ENCODE measurements around the gene FRAS1. TPM values are rescaled to one million over a fixed set of nuclear protein-coding genes. Genes with fewer than 3 reads are reported as not detected.

Gene FRAS1
- total RNA-seq, 2 donors from 2014 or later: 0.07 to 0.10 TPM

- Mint-ChIP-seq H3K36me3 (ENCODE audit: insufficient read depth in 2 of 2) (no peaks in the 10 kb centered on the region), H3K27ac (no peak overlapping the region)
These were observed 453.6 kb downstream of the FRAS1 start for GRCh38 chr4:78510681-78511080.

DNA sequence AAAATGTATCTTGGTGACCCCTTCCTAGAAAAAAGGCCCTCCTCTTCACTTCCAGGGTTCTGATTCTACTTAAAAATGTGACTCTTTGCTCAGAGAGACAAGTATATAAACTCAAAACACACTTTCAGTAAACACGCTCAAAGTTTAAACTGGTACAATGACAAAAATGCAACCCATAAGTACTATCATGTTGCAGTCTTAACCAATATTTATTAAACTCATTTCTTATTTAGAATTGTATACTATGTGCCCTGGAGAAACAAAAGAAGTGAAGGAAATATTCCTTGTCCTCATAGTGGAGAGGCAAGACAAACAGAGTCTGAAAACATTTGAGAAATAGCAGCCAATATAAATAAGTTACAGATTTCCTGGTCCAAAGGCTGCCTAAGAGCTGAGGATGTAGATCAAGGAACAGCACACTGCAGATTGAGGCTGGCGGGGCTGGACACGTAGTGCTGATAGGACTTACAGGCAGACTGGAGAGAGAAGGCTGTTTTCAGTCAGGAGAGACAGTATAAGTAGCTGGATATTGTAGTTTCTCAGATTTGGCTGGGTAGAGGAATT lies 455.3 kb downstream of the FRAS1 start:
- DNase-seq: no peak
- H3K36me3 Mint-ChIP-seq (ENCODE audit: insufficient read depth in 2 of 2): no peaks in the 10 kb centered on the region
- ATAC-seq (replicated peaks in 1 of 2): no peak
- H3K9me3 Mint-ChIP-seq: no peaks in the 10 kb centered on the region
- H3K27me3 Mint-ChIP-seq (ENCODE audit: low read depth): no peaks in the 10 kb centered on the region
- no peak overlapping the region for H3K27ac Mint-ChIP-seq
- H3K4me3 Mint-ChIP-seq: no peak overlapping the region
- H3K4me1 Mint-ChIP-seq (ENCODE audit: low read depth): no peaks in the 10 kb centered on the region

More at GRCh38 chr4:78510681-78511080, 453.6 kb downstream of the FRAS1 start:
- H3K4me1 Mint-ChIP-seq (ENCODE audit: low read depth): no peaks in the 10 kb centered on the region
- ATAC-seq (replicated peaks in 1 of 2) (no peak), DNase-seq (no peak)
- peaks cover 4% of the 10 kb centered on the region for H3K27me3 Mint-ChIP-seq (ENCODE audit: low read depth)
- no peaks in the 10 kb centered on the region for H3K9me3 Mint-ChIP-seq
- no peak overlapping the region for H3K4me3 Mint-ChIP-seq

DNA sequence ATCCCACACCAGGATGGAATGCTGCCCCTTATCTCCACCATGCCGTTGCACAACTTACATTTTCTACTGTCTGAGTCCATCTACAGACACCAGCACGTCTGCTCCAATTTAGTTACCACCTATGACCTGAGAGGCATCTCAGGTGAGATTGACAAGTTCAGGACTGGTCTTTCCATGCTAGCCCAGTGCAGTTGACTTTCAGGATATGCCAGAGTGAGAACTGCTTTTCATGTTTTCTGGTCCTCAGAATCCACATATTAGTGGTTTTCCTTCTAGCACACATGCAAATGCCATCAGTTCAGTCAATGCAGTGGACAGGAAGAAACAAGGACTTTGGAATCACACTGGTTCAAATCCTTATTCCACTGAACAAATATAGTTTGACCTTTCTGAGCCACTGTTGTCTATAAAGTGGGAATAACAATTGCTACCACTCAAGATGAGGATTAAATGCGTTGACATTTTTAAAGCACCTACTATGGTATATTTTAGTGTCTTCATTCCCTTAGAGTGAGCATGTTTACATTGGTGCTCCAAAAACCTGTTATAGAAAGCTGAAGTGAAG lies 456.4 kb downstream of the FRAS1 start:
- no peak overlapping the region for H3K4me3 Mint-ChIP-seq
- DNase-seq: no peak
- ATAC-seq (replicated peaks in 1 of 2): no peak
- no peak overlapping the region for H3K27ac Mint-ChIP-seq
- no peaks in the 10 kb centered on the region for H3K36me3 Mint-ChIP-seq (ENCODE audit: insufficient read depth in 2 of 2)
- no peaks in the 10 kb centered on the region for H3K4me1 Mint-ChIP-seq (ENCODE audit: low read depth)
- no peaks in the 10 kb centered on the region for H3K27me3 Mint-ChIP-seq (ENCODE audit: low read depth)
- no peaks in the 10 kb centered on the region for H3K9me3 Mint-ChIP-seq

DNA sequence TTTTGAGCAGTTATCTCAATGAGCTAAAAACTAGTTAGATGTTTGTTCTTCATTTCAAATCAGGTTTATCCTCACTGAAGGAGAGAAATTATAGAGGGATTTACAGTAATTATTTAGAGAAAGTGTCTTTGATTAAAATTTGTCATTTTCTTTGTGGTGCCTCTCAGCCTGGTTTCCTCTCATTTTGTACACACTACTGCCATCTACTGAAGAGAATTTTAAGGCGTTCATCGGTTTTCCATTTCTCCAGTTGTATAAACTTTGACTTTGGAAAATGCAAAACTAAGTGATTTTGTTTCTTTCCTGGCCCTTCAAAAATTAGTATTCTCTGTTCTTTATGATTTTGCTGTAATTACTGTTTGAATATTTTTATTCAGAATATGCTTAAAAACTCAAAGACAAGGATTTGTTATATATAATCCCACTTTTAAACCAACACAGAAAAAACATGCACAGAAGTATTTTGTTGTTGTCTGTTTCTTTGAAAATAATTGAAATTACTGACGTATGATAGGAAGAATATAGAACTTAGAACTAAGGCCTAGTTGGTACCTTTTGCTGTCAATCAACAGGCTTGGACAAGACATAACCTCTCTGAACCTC lies 460.0 kb downstream of the FRAS1 start:
- ATAC-seq (replicated peaks in 1 of 2) (no peak), DNase-seq (no peak)
- no peak overlapping the region for H3K4me3 Mint-ChIP-seq
- H3K9me3 Mint-ChIP-seq: no peaks in the 10 kb centered on the region
- H3K36me3 Mint-ChIP-seq (ENCODE audit: insufficient read depth in 2 of 2): no peaks in the 10 kb centered on the region
- no peaks in the 10 kb centered on the region for H3K4me1 Mint-ChIP-seq (ENCODE audit: low read depth)
- no peak overlapping the region for H3K27ac Mint-ChIP-seq
- peaks cover 5% of the 10 kb centered on the region for H3K27me3 Mint-ChIP-seq (ENCODE audit: low read depth)

GRCh38 chr4:78518561-78518960 lies 461.4 kb downstream of the FRAS1 start:
- Mint-ChIP-seq H3K4me3 (no peak overlapping the region), H3K36me3 (ENCODE audit: insufficient read depth in 2 of 2) (no peaks in the 10 kb centered on the region), H3K9me3 (no peaks in the 10 kb centered on the region), H3K27ac (no peak overlapping the region), H3K4me1 (ENCODE audit: low read depth) (no peaks in the 10 kb centered on the region), H3K27me3 (ENCODE audit: low read depth) (peaks cover 5% of the 10 kb centered on the region)
- ATAC-seq (replicated peaks in 1 of 2) (no peak), DNase-seq (no peak)

DNA sequence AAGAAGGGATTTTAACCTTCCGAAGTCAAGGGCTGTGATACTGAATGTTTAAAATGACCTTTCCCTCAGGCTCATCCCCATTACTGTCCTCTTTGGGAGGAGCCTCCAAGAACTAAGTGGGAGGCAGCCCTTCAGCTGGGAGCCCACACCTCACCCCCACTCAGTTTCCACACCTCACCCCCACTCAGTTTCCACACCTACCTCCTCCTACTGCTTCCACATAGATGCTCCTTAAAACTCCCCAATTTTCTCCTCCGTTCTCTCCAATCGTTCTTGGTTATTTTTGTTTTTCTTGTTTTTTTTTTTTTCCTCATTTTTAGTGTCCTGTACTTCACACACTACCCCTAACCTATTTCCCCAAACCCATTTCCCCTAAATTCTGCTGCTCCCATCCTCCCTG lies 462.8 kb downstream of the FRAS1 start:
- H3K27ac Mint-ChIP-seq: no peak overlapping the region
- H3K36me3 Mint-ChIP-seq (ENCODE audit: insufficient read depth in 2 of 2): no peaks in the 10 kb centered on the region
- DNase-seq (no peak), ATAC-seq (replicated peaks in 1 of 2) (no peak)
- H3K9me3 Mint-ChIP-seq: no peaks in the 10 kb centered on the region
- no peaks in the 10 kb centered on the region for H3K4me1 Mint-ChIP-seq (ENCODE audit: low read depth)
- H3K27me3 Mint-ChIP-seq (ENCODE audit: low read depth): peaks cover 5% of the 10 kb centered on the region
- no peak overlapping the region for H3K4me3 Mint-ChIP-seq

DNA sequence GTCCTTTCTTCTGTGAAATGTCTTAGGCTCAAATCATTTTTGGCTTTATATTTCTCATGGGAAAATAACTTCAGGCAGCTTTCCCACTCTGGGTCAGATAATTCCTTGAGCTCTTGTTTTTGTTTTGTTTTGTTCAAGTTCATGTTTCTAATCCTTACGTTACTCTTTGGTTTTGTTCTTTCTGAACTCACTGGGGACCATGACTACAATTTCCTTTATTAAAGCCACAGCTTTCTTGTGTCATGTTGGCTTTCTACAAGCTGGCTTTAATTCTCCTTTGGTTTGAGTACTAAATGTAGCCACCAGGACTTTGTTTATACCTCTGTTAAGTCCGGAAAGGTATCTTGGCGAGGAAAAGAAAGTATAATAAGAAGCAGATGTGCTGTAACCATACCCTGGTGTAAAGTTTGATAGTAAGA lies 463.7 kb downstream of the FRAS1 start:
- Mint-ChIP-seq H3K27me3 (ENCODE audit: low read depth) (peaks cover 5% of the 10 kb centered on the region), H3K27ac (no peak overlapping the region), H3K4me1 (ENCODE audit: low read depth) (no peaks in the 10 kb centered on the region), H3K9me3 (no peaks in the 10 kb centered on the region), H3K36me3 (ENCODE audit: insufficient read depth in 2 of 2) (no peaks in the 10 kb centered on the region), H3K4me3 (no peak overlapping the region)
- ATAC-seq (replicated peaks in 1 of 2) (no peak), DNase-seq (no peak)

DNA sequence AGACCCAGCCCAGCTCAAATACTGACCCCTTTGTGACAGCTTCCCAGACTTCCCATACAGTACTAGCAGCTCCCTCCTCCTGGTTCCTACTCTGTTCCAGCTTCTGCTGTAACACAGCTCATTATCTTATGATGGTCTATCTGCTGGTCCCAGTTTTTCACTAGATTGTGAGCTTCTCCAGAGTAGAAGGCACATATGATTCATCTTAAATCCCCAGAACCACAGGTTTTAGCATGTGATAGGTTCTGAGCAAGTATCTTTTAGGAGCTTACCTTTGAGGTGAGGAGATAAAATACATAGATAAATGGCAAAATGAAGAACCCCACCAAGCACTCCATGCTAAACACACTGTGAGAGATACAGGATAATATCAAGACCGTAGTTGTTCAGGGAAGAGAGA lies 466.9 kb downstream of the FRAS1 start:
- Mint-ChIP-seq H3K27ac (no peak overlapping the region), H3K36me3 (ENCODE audit: insufficient read depth in 2 of 2) (no peaks in the 10 kb centered on the region), H3K27me3 (ENCODE audit: low read depth) (peaks cover 5% of the 10 kb centered on the region), H3K9me3 (no peaks in the 10 kb centered on the region), H3K4me3 (no peak overlapping the region), H3K4me1 (ENCODE audit: low read depth) (no peaks in the 10 kb centered on the region)
- DNase-seq (no peak), ATAC-seq (replicated peaks in 1 of 2) (no peak)

- no peaks in the 10 kb centered on the region for H3K27me3 Mint-ChIP-seq (ENCODE audit: low read depth)
- no peaks in the 10 kb centered on the region for H3K4me1 Mint-ChIP-seq (ENCODE audit: low read depth)
- no peak overlapping the region for H3K4me3 Mint-ChIP-seq
- DNase-seq: no peak
- H3K36me3 Mint-ChIP-seq (ENCODE audit: insufficient read depth in 2 of 2): no peaks in the 10 kb centered on the region
- no peak overlapping the region for H3K27ac Mint-ChIP-seq
- no peak for ATAC-seq (replicated peaks in 1 of 2)
- H3K9me3 Mint-ChIP-seq: no peaks in the 10 kb centered on the region
These were observed 468.4 kb downstream of the FRAS1 start for GRCh38 chr4:78525559-78525958.

GRCh38 chr4:78527103-78527502 lies 470.0 kb downstream of the FRAS1 start:
- H3K9me3 Mint-ChIP-seq: no peaks in the 10 kb centered on the region
- H3K36me3 Mint-ChIP-seq (ENCODE audit: insufficient read depth in 2 of 2): no peaks in the 10 kb centered on the region
- H3K27ac Mint-ChIP-seq: no peak overlapping the region
- no peak overlapping the region for H3K4me3 Mint-ChIP-seq
- H3K27me3 Mint-ChIP-seq (ENCODE audit: low read depth): no peaks in the 10 kb centered on the region
- H3K4me1 Mint-ChIP-seq (ENCODE audit: low read depth): no peaks in the 10 kb centered on the region
- DNase-seq (no peak), ATAC-seq (replicated peaks in 1 of 2) (no peak)

DNA sequence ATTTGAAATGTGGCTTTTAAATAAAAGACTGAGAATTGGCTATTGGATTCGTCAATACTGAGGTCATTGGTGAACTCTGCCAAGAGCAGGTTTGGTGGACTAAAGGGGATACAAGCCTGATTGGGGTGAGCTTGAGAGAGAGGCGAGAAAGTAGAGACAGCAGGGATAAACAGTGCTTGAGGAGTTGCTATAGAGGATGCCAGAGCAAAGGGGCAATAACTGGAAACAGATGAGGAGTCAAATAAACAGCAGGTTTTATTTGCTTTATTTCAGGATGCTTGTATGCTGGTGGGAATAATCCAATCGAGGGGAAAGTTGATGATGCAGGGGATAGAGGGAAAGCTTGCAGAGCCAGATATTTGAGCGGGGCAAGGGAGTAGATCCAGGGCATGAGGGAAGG lies 470.4 kb downstream of the FRAS1 start:
- no peak for ATAC-seq (replicated peaks in 1 of 2)
- no peak overlapping the region for H3K4me3 Mint-ChIP-seq
- no peak overlapping the region for H3K27ac Mint-ChIP-seq
- no peak for DNase-seq
- no peaks in the 10 kb centered on the region for H3K27me3 Mint-ChIP-seq (ENCODE audit: low read depth)
- no peaks in the 10 kb centered on the region for H3K9me3 Mint-ChIP-seq
- H3K4me1 Mint-ChIP-seq (ENCODE audit: low read depth): no peaks in the 10 kb centered on the region
- no peaks in the 10 kb centered on the region for H3K36me3 Mint-ChIP-seq (ENCODE audit: insufficient read depth in 2 of 2)

DNA sequence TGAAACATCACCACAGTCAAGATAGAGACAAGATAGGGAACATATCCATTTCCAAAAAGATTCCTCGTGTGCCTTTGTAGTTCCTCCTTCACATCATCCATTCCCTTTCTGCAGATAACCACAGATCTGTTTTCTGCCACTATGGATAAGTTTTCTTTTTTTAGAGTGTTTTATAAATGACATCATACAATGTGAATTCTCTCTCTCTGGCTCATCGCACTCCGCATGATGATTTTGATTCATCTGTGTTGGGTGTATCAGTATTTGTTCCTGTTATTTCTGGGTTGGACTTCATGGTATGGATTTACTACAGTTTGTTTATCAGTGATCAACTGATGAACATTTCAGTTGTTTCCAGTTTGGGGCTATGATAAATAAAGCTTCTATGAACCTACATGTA lies 471.2 kb downstream of the FRAS1 start:
- no peak for DNase-seq
- ATAC-seq (replicated peaks in 1 of 2): no peak
- no peaks in the 10 kb centered on the region for H3K27me3 Mint-ChIP-seq (ENCODE audit: low read depth)
- H3K36me3 Mint-ChIP-seq (ENCODE audit: insufficient read depth in 2 of 2): no peaks in the 10 kb centered on the region
- no peaks in the 10 kb centered on the region for H3K4me1 Mint-ChIP-seq (ENCODE audit: low read depth)
- H3K27ac Mint-ChIP-seq: no peak overlapping the region
- H3K9me3 Mint-ChIP-seq: no peaks in the 10 kb centered on the region
- H3K4me3 Mint-ChIP-seq: no peak overlapping the region

GRCh38 chr4:78529569-78530209 lies 472.6 kb downstream of the FRAS1 start:
- no peak overlapping the region for H3K4me3 Mint-ChIP-seq
- H3K27me3 Mint-ChIP-seq (ENCODE audit: low read depth): no peaks in the 10 kb centered on the region
- no peak for DNase-seq
- no peak for ATAC-seq (replicated peaks in 1 of 2)
- no peaks in the 10 kb centered on the region for H3K9me3 Mint-ChIP-seq
- no peaks in the 10 kb centered on the region for H3K36me3 Mint-ChIP-seq (ENCODE audit: insufficient read depth in 2 of 2)
- no peaks in the 10 kb centered on the region for H3K4me1 Mint-ChIP-seq (ENCODE audit: low read depth)
- no peak overlapping the region for H3K27ac Mint-ChIP-seq
